ENCODE measurements around the gene LMNA.

DNA sequence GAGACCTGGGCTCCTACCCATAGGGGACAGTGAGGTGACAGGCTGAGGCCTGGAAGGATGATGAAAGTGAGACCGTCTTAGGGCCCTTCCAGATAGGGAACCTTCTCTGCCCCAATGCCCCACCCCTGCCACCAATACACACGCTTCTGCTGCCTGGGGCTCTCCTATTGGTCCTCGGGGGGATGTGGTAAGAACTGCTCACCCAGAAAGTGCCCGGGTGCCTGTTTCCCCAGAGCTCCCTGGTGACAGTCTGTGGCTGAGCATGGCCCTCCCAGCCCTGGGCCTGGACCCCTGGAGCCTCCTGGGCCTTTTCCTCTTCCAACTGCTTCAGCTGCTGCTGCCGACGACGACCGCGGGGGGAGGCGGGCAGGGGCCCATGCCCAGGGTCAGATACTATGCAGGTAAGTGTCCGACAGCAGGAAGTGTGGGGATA is 39.8 kb downstream of the LMNA start:
- TF ChIP-seq, protein P1, sequence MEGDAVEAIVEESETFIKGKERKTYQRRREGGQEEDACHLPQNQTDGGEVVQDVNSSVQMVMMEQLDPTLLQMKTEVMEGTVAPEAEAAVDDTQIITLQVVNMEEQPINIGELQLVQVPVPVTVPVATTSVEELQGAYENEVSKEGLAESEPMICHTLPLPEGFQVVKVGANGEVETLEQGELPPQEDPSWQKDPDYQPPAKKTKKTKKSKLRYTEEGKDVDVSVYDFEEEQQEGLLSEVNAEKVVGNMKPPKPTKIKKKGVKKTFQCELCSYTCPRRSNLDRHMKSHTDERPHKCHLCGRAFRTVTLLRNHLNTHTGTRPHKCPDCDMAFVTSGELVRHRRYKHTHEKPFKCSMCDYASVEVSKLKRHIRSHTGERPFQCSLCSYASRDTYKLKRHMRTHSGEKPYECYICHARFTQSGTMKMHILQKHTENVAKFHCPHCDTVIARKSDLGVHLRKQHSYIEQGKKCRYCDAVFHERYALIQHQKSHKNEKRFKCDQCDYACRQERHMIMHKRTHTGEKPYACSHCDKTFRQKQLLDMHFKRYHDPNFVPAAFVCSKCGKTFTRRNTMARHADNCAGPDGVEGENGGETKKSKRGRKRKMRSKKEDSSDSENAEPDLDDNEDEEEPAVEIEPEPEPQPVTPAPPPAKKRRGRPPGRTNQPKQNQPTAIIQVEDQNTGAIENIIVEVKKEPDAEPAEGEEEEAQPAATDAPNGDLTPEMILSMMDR (IDR thresholded peaks at IDR 0.05) = no peak
- no peak for TF ChIP-seq EZH2phosphoT487 (IDR thresholded peaks at IDR 0.05)
- TF ChIP-seq EZH2 (IDR thresholded peaks at IDR 0.05) = no peak
